Left ventricle myocardium inferior (tissue), 1 donor: Measurements from ENCODE around the gene CFAP92. TPM values are rescaled to one million over a fixed set of nuclear protein-coding genes. Genes with fewer than 3 reads are reported as not detected.

ENCODE experiments used
- DNase-seq: peaks from one replicate; pipeline ENCODE4 v3.0.0-alpha.2; 2020
- H3K27ac ChIP-seq: fragments of 200-600 bp; replicated peaks from 2 replicates; pipeline ENCODE4 v1.8.0; 2021
- H3K27me3 ChIP-seq: fragments of 200-600 bp; 2 replicates; pipeline ENCODE4 v1.8.0; 2021; ENCODE audit warnings: low read depth
- H3K36me3 ChIP-seq: fragments of 200-600 bp; 2 replicates; pipeline ENCODE4 v1.8.0; 2021
- H3K4me1 ChIP-seq: fragments of 200-600 bp; 2 replicates; pipeline ENCODE4 v1.8.0; 2021
- H3K4me3 ChIP-seq: fragments of 200-600 bp; 2 replicates; pipeline ENCODE4 v1.8.0; 2021; ENCODE audit warnings: mild to moderate bottlenecking, moderate library complexity
- H3K9me3 ChIP-seq: fragments of 200-600 bp; replicated peaks from 2 replicates; pipeline ENCODE4 v1.8.0; 2021
- intact Hi-C: fragments of 100-400 bp; cut with micrococcal nuclease; formaldehyde crosslinking; loops from one replicate; pipeline ENCODE4 v1.11.0; 2022
- total RNA-seq: library from RNA; stranded (reverse); fragmentation: NEBNext Ultra II Directional; extraction: Animal tissue kit (Norgen Biotek cat#: 25700); gene quantifications from one replicate; pipeline ENCODE4 v1.2.1, GENCODE V29; 2021
- TF ChIP-seq, protein P1 (sequence below): fragments of 200-600 bp; IDR thresholded peaks from 2 replicates; pipeline ENCODE4 v1.8.0; 2021; ENCODE audit warnings: antibody characterized with exemption, mild to moderate bottlenecking, borderline replicate concordance
- donor health status: DM: no; HTN: yes; CAD: no; lungs with severe emphysema.

Gene CFAP92
- total RNA-seq, 1 donor from 2014 or later = 0.25 TPM

DNA sequence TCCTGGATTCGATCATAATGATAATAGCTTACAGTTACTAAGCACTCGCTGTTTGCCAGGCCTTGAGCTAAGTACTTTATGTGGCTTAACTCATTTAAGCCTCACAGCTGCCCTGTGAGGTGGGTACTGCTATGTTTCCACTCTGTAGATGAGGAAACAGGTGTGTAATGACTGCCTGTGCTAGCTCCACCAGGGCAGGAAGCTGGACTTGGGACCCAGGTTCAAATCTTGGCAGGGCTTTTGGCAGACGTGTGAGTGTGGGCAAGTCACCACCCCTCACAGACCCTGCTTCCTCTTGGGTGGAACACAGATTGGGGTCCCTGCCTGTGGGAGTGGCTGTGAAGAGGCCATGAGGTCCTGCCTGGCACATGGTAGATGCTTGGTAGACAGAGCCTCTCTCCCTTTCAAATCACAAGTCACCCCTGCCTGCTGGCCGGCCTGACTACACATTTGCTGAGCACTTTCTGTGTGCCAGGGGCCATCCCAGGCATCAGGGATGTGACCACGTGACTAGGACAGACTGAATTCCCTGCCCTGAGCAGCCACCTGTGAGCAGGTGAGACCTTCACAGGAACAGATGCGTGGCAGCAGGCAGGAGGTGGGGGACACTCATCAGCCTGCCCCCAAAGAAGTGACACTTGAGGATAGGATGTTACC is 10.9 kb upstream of the CFAP92 start:
- Histone ChIP-seq H3K4me3 (peak overlapping the region; percentile 84), H3K9me3 (no peaks in the 10 kb centered on the region), H3K4me1 (peaks cover 82% of the 10 kb centered on the region), H3K27ac (peak overlapping the region; percentile 77), H3K36me3 (no peaks in the 10 kb centered on the region), H3K27me3 (peaks cover 70% of the 10 kb centered on the region)
- TF ChIP-seq, protein P1, sequence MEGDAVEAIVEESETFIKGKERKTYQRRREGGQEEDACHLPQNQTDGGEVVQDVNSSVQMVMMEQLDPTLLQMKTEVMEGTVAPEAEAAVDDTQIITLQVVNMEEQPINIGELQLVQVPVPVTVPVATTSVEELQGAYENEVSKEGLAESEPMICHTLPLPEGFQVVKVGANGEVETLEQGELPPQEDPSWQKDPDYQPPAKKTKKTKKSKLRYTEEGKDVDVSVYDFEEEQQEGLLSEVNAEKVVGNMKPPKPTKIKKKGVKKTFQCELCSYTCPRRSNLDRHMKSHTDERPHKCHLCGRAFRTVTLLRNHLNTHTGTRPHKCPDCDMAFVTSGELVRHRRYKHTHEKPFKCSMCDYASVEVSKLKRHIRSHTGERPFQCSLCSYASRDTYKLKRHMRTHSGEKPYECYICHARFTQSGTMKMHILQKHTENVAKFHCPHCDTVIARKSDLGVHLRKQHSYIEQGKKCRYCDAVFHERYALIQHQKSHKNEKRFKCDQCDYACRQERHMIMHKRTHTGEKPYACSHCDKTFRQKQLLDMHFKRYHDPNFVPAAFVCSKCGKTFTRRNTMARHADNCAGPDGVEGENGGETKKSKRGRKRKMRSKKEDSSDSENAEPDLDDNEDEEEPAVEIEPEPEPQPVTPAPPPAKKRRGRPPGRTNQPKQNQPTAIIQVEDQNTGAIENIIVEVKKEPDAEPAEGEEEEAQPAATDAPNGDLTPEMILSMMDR = no peak
- intact Hi-C loops = no loop called here
- DNase-seq = no peak

DNA sequence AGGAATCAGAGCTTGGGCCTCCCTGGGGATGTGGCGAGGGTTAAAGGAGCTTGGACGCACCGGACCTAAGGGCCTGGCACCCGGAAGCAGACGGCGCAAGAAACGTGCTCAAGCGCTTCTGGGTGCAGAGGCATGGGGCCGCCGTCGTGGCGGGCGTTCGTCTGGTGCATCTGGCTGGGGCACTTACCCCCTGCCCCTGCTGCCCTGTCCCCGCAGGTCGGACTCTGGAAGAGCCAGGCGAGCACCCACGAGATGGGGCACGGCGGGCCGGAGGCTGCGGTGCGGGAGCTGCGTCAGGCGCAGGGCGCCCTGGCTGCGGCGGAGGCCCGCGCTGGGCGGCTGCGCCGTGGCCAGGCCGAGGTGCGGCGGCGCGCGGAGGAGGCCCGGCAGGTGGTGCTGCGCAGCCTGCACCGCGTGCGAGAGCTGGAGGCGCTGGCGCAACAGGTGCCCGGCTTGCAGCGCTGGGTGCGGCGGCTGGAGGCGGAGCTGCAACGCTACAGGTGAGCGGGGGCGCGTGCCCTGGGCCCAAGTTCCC is 9.8 kb upstream of the CFAP92 start:
- intact Hi-C loops = no loop called here
- Histone ChIP-seq H3K36me3 (no peaks in the 10 kb centered on the region), H3K27me3 (peaks cover 70% of the 10 kb centered on the region), H3K4me3 (peak overlapping the region; percentile 84), H3K9me3 (no peaks in the 10 kb centered on the region), H3K4me1 (peaks cover 81% of the 10 kb centered on the region), H3K27ac (peak overlapping the region; percentile 91)
- DNase-seq = no peak
- TF ChIP-seq, protein P1 = peak; percentile 47

DNA sequence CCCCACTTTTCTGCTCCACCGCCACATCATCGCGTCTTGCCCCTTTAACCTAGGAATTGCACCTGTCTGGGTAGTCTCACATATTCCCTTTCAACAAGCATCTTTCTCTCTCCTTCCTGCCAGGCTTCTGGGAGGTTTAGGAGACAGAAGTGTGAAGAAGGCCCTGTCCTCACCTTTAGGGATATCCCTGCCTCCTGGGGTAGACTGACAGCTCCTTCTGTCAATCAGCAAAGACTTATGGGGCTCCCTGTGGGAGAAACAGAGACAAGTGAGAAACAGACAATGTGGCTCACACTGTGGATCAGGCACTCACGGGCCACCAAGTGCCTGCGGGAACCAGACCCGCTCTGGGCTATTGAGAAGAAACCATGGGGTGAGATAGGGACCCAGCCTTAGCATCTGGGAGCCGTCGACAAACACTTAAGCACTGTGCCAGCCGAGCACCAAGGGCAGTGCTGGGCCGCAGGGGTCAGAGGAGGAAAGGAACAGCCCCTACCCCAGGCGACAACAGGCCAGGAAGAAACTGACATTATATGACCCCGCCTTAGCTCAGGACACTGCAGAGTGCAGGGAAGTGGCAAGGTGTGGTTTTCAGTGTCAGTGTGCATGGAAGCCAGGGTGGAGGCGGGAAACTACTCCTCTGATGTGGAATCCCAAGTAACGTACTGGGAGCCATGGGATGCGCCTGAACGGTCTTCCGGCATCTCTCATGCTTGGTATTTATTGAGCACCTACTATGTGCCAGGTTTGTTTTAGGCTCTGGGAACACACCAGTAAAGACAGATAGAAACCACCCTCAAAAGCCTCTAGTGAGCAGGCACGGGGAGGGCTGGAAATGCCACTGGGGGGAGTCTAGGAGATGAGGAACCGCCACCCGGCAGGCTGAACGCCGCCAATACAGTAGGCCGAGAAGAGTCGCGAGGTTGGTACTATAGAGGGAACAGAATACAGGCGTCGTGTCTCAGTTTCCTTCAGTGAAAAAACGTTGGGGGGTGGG is 9.0 kb upstream of the CFAP92 start:
- TF ChIP-seq, protein P1 = no peak
- no peak for DNase-seq
- Histone ChIP-seq H3K9me3 (no peaks in the 10 kb centered on the region), H3K4me3 (peak overlapping the region; percentile 84), H3K36me3 (no peaks in the 10 kb centered on the region), H3K27ac (peak overlapping the region; percentile 91), H3K27me3 (peaks cover 69% of the 10 kb centered on the region), H3K4me1 (peaks cover 74% of the 10 kb centered on the region)
- intact Hi-C loops = no loop called here

DNA sequence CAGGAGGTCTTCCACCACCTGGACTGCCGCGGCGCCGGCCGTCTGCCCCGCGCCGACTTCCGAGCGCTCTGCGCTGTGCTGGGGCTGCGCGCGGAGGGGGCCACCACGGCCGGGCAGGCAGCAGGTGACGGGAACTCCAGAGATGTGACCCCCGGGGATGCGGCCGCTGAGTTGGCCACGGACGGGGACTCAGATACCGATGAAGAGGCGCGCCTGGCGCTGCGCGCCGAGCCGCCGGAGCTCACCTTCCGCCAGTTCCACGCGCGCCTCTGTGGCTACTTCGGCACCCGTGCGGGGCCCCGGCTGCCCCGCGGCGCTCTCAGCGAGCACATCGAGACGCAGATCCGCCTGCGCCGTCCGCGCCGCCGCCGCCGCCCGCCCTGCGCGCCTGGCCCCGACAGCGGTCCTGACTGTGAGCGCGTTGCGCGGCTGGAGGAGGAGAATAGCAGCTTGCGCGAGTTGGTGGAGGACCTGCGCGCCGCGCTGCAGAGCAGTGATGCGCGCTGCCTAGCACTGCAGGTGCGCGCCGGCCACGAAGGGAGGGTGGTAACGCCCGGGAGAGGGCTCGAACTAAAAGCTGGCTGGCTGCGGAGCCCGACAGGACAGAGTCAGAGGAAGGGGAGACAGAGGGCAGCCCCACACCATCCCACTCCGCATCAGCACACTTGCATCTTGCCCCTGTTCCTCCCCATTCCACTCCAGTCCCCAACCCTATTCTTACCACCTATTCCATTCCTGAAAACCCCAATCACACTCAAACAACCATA is 8.1 kb upstream of the CFAP92 start:
- DNase-seq = no peak
- Histone ChIP-seq H3K36me3 (no peaks in the 10 kb centered on the region), H3K4me3 (peak overlapping the region; percentile 84), H3K9me3 (no peaks in the 10 kb centered on the region), H3K27me3 (peaks cover 60% of the 10 kb centered on the region), H3K27ac (peak overlapping the region; percentile 91), H3K4me1 (peaks cover 65% of the 10 kb centered on the region)
- TF ChIP-seq, protein P1 = no peak
- intact Hi-C loops = no loop called here
